Rectal smooth muscle tissue (tissue), 1 donor: Measurements from ENCODE around the gene FHOD3.

Experiments used
- H3K27ac ChIP-seq: one replicate; pipeline ENCODE4 v1.7.0; 2013; ENCODE audit warnings: low read depth, low read length, inconsistent platforms
- H3K27me3 ChIP-seq: one replicate; pipeline ENCODE4 v1.7.0; 2013; ENCODE audit warnings: low read length; ENCODE audit not compliant: control insufficient read depth, insufficient read depth
- H3K36me3 ChIP-seq: one replicate; pipeline ENCODE4 v1.7.0; 2013; ENCODE audit warnings: low read length; ENCODE audit not compliant: control insufficient read depth, insufficient read depth
- H3K4me1 ChIP-seq: one replicate; pipeline ENCODE4 v1.7.0; 2013; ENCODE audit warnings: low read length; ENCODE audit not compliant: control insufficient read depth, insufficient read depth
- H3K4me3 ChIP-seq: one replicate; pipeline ENCODE4 v1.7.0; 2013; ENCODE audit warnings: low read length
- H3K9ac ChIP-seq: one replicate; pipeline ENCODE4 v1.7.0; 2013; ENCODE audit warnings: low read length

Gene FHOD3

GRCh38 chr18:36328916-36329315 is 31.4 kb downstream of the FHOD3 start:
- H3K36me3 ChIP-seq, result no peaks in the 10 kb centered on the region
- no peak overlapping the region for H3K9ac ChIP-seq
- no peaks in the 10 kb centered on the region for H3K27me3 ChIP-seq
- H3K4me3 ChIP-seq, result no peak overlapping the region
- no peaks in the 10 kb centered on the region for H3K4me1 ChIP-seq
- no peak overlapping the region for H3K27ac ChIP-seq

GRCh38 chr18:36329684-36330434 is 32.3 kb downstream of the FHOD3 start:
- peaks cover 2% of the 10 kb centered on the region for H3K36me3 ChIP-seq
- no peak overlapping the region for H3K27ac ChIP-seq
- no peaks in the 10 kb centered on the region for H3K27me3 ChIP-seq
- no peak overlapping the region for H3K9ac ChIP-seq
- H3K4me1 ChIP-seq, result peaks cover 4% of the 10 kb centered on the region
- H3K4me3 ChIP-seq, result no peak overlapping the region

- no peak overlapping the region for H3K4me3 ChIP-seq
- no peak overlapping the region for H3K9ac ChIP-seq
- H3K27ac ChIP-seq, result no peak overlapping the region
- H3K4me1 ChIP-seq, result peaks cover 4% of the 10 kb centered on the region
- peaks cover 2% of the 10 kb centered on the region for H3K36me3 ChIP-seq
- no peaks in the 10 kb centered on the region for H3K27me3 ChIP-seq
These were observed 33.0 kb downstream of the FHOD3 start for GRCh38 chr18:36330435-36331052.

- no peak overlapping the region for H3K27ac ChIP-seq
- H3K27me3 ChIP-seq, result no peaks in the 10 kb centered on the region
- H3K36me3 ChIP-seq, result peaks cover 2% of the 10 kb centered on the region
- H3K4me1 ChIP-seq, result peaks cover 4% of the 10 kb centered on the region
- no peak overlapping the region for H3K9ac ChIP-seq
- H3K4me3 ChIP-seq, result no peak overlapping the region
These were observed 34.0 kb downstream of the FHOD3 start for GRCh38 chr18:36331521-36331971.

GRCh38 chr18:36333414-36333813 is 35.9 kb downstream of the FHOD3 start:
- Histone ChIP-seq H3K27me3 (no peaks in the 10 kb centered on the region), H3K36me3 (peaks cover 2% of the 10 kb centered on the region), H3K27ac (no peak overlapping the region), H3K4me3 (no peak overlapping the region), H3K9ac (no peak overlapping the region), H3K4me1 (peaks cover 4% of the 10 kb centered on the region)

- no peak overlapping the region for H3K9ac ChIP-seq
- peaks cover 4% of the 10 kb centered on the region for H3K4me1 ChIP-seq
These were observed 37.3 kb downstream of the FHOD3 start for GRCh38 chr18:36334798-36335197.

GRCh38 chr18:36335476-36336279 is 38.2 kb downstream of the FHOD3 start:
- peaks cover 2% of the 10 kb centered on the region for H3K36me3 ChIP-seq
- H3K4me1 ChIP-seq, result peaks cover 4% of the 10 kb centered on the region
- H3K4me3 ChIP-seq, result no peak overlapping the region
- no peaks in the 10 kb centered on the region for H3K27me3 ChIP-seq
- no peak overlapping the region for H3K27ac ChIP-seq
- H3K9ac ChIP-seq, result no peak overlapping the region

More at GRCh38 chr18:36334798-36335197, 37.3 kb downstream of the FHOD3 start:
- Histone ChIP-seq H3K4me3 (no peak overlapping the region), H3K27ac (no peak overlapping the region), H3K36me3 (peaks cover 2% of the 10 kb centered on the region), H3K27me3 (no peaks in the 10 kb centered on the region)

- H3K27me3 ChIP-seq, result no peaks in the 10 kb centered on the region
- no peak overlapping the region for H3K9ac ChIP-seq
- H3K36me3 ChIP-seq, result peaks cover 2% of the 10 kb centered on the region
- no peak overlapping the region for H3K27ac ChIP-seq
- no peak overlapping the region for H3K4me3 ChIP-seq
- H3K4me1 ChIP-seq, result peaks cover 4% of the 10 kb centered on the region
These were observed 40.3 kb downstream of the FHOD3 start for GRCh38 chr18:36337679-36338402.

GRCh38 chr18:36338403-36338933 is 41.0 kb downstream of the FHOD3 start:
- Histone ChIP-seq H3K4me1 (peaks cover 4% of the 10 kb centered on the region), H3K4me3 (no peak overlapping the region), H3K27me3 (no peaks in the 10 kb centered on the region), H3K9ac (no peak overlapping the region), H3K27ac (no peak overlapping the region), H3K36me3 (peaks cover 2% of the 10 kb centered on the region)

- Histone ChIP-seq H3K9ac (no peak overlapping the region), H3K4me3 (no peak overlapping the region)
These were observed 42.7 kb downstream of the FHOD3 start for GRCh38 chr18:36340246-36340645.

GRCh38 chr18:36341944-36342343 is 44.4 kb downstream of the FHOD3 start:
- no peak overlapping the region for H3K9ac ChIP-seq
- no peaks in the 10 kb centered on the region for H3K27me3 ChIP-seq
- no peaks in the 10 kb centered on the region for H3K36me3 ChIP-seq
- no peak overlapping the region for H3K27ac ChIP-seq
- no peak overlapping the region for H3K4me3 ChIP-seq
- no peaks in the 10 kb centered on the region for H3K4me1 ChIP-seq

More at GRCh38 chr18:36340246-36340645, 42.7 kb downstream of the FHOD3 start:
- no peaks in the 10 kb centered on the region for H3K36me3 ChIP-seq
- H3K27me3 ChIP-seq, result no peaks in the 10 kb centered on the region
- no peaks in the 10 kb centered on the region for H3K4me1 ChIP-seq
- no peak overlapping the region for H3K27ac ChIP-seq

- no peaks in the 10 kb centered on the region for H3K4me1 ChIP-seq
- no peaks in the 10 kb centered on the region for H3K27me3 ChIP-seq
- H3K36me3 ChIP-seq, result no peaks in the 10 kb centered on the region
- H3K4me3 ChIP-seq, result no peak overlapping the region
- H3K9ac ChIP-seq, result no peak overlapping the region
- H3K27ac ChIP-seq, result no peak overlapping the region
These were observed 50.8 kb downstream of the FHOD3 start for GRCh38 chr18:36348331-36348730.
